GM12873 (cell line): ENCODE data around the gene STARD9.
A peak's percentile ranks its signal among the peaks of the same experiment; 100 is the strongest.

ENCODE experiments used
- TF ChIP-seq, protein P1 (sequence below): IDR thresholded peaks from 2 replicates; pipeline ENCODE4 v1.5.1; 2012; ENCODE audit warnings: low read depth, mild to moderate bottlenecking, moderate library complexity, low read length, control low read depth; ENCODE audit not compliant: insufficient read depth; ENCODE audit errors: missing control alignments

The STARD9 gene

DNA sequence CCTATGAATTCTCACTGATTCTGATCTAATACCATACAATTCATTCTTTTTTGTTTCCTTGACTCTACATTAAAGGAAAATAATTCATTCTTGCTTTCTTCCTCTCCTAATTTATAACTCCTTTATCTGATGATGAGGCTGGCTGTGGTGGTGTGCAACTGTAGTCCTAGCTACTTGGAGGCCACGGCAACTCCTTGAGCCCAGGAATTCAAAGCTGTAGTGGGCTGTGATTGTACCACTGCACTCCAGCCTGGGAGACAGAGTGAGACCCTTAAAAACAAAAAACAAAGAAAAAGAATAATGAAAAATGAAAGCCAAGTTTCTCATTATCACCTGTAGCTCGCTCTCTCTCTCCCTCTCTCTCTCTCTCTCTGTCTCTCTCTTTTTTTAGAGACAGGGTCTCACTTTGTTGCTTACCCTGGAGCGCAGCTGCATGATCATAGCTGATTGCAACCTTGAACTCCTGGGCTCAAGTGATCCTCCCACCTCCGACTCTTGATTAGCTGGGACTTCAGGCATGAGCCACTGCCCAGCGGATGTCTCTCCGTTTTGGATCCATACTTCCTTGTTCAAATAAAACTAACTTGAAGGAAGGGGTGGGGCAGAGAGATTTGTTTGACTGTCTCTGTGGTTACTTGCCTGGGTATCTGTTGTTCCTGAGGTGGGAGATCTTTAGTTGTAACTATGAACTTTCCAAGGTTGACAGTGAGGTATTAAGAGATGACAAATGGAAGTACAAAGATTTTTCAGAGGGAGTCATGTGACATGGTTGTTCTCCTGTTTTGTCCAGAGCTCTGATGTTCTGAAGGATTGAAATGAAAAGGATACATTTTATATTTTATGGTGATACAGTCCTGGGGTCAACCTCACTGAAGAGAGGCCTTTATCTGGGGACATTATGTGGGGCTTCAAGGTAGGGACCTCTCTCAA, 46.9 kb downstream of the STARD9 start:
- TF ChIP-seq, protein P1, sequence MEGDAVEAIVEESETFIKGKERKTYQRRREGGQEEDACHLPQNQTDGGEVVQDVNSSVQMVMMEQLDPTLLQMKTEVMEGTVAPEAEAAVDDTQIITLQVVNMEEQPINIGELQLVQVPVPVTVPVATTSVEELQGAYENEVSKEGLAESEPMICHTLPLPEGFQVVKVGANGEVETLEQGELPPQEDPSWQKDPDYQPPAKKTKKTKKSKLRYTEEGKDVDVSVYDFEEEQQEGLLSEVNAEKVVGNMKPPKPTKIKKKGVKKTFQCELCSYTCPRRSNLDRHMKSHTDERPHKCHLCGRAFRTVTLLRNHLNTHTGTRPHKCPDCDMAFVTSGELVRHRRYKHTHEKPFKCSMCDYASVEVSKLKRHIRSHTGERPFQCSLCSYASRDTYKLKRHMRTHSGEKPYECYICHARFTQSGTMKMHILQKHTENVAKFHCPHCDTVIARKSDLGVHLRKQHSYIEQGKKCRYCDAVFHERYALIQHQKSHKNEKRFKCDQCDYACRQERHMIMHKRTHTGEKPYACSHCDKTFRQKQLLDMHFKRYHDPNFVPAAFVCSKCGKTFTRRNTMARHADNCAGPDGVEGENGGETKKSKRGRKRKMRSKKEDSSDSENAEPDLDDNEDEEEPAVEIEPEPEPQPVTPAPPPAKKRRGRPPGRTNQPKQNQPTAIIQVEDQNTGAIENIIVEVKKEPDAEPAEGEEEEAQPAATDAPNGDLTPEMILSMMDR = no peak

DNA sequence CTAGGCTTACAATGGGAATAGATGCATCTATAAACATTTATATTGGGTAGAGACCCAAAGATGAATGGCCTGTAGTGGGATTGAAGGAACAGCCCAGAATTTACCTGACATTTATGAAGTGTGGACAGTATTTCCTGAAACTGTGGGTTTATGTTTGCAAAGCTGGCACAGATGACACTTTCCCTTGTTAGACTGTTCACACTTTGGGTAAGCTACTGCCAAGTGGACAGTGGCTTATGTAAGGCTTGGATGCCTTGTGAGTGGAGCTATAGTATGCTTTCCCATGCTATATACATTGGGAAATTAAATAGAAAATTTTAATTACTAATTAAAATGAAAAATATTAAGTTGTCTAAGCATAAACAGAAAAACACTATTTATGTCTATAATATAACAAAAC, 48.5 kb downstream of the STARD9 start:
- TF ChIP-seq, protein P1 = no peak

DNA sequence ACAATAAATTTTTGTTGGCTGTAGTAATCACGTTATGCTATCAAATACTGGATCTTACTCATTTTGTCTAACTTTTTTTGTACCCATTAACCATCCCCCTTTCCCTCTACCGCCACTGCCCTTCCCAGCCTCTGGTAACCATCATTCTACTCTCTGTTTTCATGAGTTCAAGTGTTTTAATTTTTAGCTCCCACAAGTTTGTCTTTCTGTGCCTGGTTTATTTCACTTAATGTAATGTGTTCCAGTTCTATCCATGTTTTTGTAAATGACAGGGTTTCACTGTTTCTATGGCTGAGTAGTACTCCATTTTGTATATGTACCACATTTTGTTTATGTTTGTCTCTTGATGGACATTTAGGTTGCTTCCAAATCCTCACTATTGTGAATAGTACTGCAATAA, 52.1 kb downstream of the STARD9 start:
- TF ChIP-seq, protein P1 = no peak

DNA sequence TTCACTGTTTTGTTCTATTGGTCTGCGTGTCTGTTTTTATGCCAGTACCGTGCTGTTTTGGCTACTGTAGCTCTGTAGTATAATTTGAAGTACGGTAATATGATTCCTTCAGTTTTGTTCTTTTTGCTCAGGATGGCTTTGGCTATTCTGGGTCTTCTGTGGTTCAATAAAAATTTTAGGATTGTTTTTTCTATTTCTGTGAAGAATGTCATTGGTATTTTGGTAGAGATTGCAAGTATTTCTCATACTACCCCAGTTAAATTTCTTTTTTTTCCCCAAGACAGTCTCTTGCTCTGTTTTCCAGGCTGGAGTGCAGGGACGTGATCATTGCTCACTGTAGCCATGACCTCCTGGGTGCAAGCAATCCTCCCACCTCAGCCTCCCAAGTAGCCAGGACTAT, 53.4 kb downstream of the STARD9 start:
- TF ChIP-seq, protein P1 = no peak

DNA sequence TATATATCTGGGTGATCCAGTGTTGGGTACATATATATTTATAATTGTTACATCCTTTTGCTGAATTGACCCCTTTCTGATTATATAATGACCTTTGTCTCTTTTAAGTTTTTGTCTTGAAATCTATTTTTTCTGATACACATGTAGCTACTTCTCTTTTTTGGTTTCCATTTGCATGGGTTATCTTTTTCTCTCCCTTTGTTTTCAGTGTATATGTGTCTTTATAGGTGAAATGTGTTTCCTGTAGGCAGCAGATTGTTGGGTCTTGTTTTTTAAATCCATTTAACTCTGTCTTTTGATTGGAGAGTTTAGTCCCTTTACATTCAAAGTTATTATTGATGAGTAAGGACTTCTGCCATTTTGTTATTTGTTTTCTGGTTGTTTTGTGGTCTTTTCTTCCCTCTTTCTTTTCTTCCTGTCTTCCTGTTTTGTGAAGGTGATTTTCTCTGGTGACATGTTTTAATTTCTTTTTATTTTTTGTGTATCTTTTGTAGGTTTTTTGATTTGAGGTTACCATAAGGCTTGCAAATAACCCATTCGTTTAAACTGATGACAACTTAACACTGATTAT, 56.8 kb downstream of the STARD9 start:
- TF ChIP-seq, protein P1 = no peak

DNA sequence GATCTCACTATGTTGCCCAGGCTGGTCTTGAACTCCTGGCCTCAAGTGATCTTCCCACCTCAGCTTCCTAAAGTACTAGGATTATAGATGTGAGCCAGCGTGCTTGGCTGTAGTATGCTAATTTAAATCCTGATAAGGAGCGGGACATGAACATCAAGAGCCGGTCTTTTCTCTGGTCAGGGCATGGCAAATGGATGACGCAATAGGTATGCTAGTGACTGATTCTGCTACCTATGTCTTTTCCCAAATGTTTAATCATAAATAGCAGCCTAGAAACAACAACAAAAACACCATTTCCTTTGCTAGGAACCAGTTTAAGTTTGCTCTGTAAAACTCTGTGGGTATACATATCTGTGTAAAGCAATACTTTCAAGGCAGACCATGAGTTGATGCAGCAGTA, 64.7 kb downstream of the STARD9 start:
- TF ChIP-seq, protein P1 = no peak

DNA sequence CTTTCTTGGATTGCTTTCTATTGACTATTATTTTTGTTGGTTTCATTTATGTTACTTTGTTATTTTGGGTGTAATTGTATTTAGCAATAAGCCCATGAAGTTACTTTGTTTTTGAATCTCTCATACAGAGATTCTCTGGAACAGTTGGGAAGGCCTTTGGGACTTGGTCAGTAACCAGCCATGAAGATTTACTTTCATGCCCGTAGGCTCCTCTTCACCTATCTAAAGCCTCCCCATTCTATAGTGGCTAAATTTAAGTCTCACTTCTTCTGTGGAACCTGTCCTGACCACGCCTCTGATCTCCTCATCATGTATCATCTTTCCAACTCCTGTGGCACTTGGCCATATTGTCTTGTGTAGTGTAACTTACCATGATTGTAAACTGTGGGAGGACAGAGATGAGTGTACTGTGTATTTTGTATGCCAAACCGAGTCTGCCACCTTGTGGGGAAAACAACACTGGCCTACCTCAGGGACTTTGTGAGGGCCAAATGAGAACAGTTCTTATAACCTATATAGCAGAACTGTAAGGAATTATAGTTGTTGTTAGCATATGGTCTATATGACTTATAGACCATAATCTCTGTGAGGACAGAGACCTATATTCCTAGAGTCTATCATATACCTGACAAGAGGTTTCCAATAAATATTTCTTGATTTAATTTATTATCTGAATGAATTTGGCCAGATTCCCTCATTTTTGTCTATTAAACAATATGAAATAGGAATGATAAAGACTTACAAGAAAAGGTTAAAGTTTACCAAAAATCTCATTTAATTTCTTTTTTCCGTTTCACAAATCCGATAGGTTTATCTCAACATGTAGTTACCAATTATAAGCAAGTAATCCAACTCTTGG, 75.0 kb downstream of the STARD9 start:
- TF ChIP-seq, protein P1 = peak; percentile 81
